NOMO-1 treated with dmso at 0.1 percent for 144 hours (cell line): Measurements from ENCODE around the gene MET.
A peak's percentile ranks its signal among the peaks of the same experiment; 100 is the strongest.

Experiments used
- DNase-seq: peaks from one replicate; lab custom pipeline; 2025; ENCODE audit not compliant: unreplicated experiment; lab: John Stamatoyannopoulos, UW

Gene MET

GRCh38 chr7:116663744-116664143 is 8.3 kb upstream of the MET start:
- DNase-seq, result no peak

GRCh38 chr7:116665332-116665996 is 6.5 kb upstream of the MET start:
- no peak for DNase-seq

DNA sequence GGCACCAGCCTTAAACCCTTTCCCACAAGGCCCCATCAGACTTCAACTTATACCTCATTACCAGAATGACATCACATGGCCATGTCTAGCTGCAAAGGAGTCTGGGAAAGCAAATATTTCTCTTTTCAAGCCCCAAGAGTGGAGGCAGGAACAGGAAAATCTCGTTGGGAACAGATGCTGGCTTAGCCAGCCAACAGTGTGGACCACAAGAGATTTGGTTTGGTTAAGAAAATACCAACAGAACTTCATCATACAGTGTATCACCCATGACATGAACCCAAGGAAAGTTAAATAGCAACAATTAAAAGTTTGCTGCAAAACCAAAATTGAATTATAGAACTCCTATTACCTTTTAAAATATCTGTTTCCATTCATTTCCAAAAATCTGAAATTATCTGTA is 2.2 kb upstream of the MET start:
- DNase-seq, result no peak

DNA sequence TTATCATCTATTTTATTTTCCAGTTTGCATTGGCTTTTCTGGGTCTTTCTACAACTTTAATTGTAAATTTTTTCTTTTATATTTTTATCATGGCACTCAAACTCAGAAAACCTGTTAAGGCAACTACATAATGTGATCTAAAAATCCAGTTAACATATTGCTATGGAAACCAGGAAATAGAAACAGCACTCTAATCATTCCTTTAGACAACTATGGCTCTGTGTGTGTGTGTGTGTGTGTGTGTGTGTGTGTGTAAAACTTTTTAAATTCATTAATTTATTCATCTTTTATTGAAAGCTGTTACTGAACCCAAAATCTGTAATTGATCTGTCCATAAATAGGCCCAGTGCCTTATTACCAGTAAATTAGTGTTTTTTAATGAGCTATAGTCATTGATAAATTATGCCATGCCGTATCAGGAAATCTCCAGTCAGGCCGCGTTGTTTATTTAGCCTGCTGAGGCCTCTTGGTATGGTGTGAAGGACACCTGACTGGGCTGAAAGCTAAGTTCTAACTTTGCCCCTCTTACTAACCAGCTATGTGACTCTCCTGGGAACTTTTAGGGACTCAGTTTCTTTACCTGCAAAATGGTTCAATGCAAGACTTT is 1.5 kb upstream of the MET start:
- DNase-seq, result no peak

DNA sequence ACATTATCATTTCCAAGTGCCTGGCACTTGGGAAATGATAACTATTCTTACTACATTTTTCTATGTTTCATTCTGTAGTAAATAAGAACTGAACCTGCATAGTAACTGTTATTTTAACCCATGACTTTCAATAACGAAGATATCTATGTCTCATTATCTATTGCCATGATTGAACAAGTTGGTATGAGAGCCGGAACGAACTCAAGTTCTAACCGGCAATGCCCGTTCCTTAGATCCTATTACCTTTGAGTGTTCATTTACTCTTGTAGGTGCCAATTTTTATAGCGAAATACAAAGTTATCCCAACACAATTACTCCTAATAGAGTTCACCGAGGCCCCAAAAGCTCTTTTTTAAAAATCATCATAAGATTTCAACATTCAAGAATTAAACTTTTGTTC is 885 bp upstream of the MET start:
- no peak for DNase-seq

- no peak for DNase-seq
Observed at GRCh38 chr7:116672596-116673456, 830 bp downstream of the MET start.

DNA sequence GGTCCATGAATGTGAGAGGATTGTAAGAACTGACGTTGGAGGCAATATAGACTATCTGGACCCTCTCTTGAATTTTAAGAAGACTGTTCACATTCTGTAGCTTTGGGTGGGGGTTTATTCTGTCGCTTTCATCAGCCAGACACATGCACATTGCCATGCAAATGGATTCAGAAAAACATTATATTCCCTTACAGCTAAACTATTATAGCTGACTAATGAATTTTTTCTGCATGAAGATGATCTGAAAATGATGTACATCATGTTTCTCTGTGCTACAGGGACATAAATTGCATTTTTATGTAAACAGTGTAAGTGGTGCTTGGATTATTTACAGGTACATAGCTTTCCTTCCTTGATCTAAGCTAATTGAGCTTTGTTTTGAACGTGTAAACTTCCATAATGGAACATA is 1.5 kb downstream of the MET start:
- DNase-seq, result no peak

GRCh38 chr7:116674508-116675173 is 2.6 kb downstream of the MET start:
- no peak for DNase-seq

GRCh38 chr7:116675812-116676355 is 3.9 kb downstream of the MET start:
- no peak for DNase-seq

DNA sequence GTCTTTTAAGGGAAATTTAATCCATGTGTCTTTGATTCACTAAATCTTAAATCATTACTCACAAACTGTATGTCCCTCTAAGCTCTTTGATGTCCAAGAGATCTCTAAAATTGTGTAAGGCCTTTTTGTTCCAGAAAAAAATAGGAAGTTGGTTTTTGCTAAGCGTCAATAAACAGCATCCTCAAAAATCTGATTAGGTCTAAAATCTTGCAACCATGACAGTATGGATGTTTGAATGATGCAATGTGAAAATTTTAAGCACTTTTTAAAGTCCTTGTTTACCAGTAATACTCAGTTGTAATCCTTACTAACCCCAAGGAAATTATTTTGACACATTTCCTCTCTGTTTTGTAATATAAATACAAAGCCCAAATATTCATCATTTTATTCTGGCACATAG is 6.8 kb downstream of the MET start:
- DNase-seq, result no peak

- DNase-seq, result no peak
Observed at GRCh38 chr7:116679500-116679899, 7.5 kb downstream of the MET start.

- peak; percentile 23 for DNase-seq
Observed at GRCh38 chr7:116683786-116684185, 11.8 kb downstream of the MET start.

- DNase-seq, result no peak
Observed at GRCh38 chr7:116686033-116686432, 14.0 kb downstream of the MET start.

- DNase-seq, result no peak
Observed at GRCh38 chr7:116686812-116687419, 14.9 kb downstream of the MET start.

DNA sequence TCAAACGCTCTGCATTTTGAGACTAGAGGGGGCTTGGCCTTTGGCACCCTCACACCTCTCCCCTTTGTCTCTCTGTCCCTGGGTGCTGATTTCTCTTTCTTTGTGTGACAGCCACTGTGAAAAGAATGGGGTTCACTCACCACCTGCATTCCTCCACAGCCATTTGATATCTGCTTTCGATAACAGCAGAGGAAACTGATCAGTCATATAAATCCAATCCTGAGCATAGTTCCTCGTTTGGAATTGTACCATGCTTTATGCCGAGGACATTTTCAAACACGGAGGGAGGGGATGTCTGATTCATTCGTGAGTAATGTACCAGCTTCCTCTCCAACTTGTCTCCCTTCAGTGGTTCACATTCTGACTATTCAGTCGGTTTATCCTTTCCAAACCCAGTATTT is 15.8 kb downstream of the MET start:
- no peak for DNase-seq

DNA sequence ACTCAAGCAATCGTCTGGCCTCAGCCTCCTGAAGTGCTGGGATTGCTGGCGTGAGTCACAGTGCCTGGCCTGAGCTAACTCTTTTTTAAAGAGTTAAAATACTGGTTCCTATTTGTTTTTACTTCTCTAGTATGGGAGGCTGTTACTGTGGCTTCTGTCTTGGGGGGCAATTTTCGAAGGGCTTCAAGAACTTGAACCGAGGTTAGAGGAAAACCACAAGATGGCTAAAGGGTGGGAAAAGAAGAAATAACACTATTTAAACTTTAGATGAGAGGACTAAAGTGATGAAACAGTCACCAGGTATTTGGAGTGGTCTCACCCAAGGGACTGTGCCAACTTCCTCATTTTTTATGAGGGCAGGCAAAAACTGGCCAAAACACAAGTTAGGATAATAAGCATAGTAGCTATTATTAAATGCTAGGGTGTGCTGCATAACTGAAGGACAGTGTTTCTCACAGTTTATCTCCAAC is 17.8 kb downstream of the MET start:
- DNase-seq, result peak; percentile 26

DNA sequence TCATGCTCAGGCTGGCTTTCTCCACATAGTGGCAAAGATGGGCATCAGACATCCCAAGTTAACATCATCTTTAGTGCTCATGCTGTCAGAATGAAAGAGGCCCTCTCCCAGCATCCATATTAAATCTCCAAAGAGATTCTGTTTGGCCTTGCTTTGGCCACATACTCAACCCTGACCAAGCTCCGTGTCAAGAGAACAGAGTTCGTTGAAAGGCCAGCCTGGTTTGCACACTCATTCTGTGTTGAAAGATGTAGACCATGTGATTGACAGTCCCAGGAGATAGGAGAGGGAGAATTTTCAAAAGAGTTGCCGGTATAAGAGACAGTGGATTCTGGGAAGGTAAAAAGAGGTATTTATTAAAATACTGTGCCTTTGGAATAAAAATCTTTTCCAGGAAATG is 19.7 kb downstream of the MET start:
- DNase-seq, result no peak

- no peak for DNase-seq
Observed at GRCh38 chr7:116692401-116693308, 20.7 kb downstream of the MET start.

- DNase-seq, result no peak
Observed at GRCh38 chr7:116696707-116697106, 24.7 kb downstream of the MET start.

DNA sequence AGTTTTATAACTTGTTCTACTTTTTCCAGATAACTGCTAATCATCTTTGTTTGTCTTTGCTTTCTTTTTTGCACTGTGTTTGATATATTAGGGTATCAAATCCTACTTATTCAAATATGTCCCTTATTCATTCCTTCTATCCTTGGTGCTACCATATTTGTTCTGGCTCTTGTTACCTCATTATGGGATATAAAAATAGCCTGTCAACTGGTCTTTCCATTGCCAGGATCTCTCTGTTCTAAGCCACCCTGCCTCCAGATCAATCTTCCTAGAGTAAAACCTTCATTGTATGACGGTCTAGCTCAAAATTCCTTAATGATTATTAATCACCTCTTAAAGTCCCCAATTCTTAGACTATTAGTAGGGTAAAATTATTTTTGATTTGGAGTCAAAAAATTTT is 25.2 kb downstream of the MET start:
- DNase-seq, result no peak
